ENCODE results near the gene PRELID3B.

GRCh38 chr20:59033616-59034165 lies 8.9 kb downstream of the PRELID3B start:
- TF ChIP-seq, protein P1, sequence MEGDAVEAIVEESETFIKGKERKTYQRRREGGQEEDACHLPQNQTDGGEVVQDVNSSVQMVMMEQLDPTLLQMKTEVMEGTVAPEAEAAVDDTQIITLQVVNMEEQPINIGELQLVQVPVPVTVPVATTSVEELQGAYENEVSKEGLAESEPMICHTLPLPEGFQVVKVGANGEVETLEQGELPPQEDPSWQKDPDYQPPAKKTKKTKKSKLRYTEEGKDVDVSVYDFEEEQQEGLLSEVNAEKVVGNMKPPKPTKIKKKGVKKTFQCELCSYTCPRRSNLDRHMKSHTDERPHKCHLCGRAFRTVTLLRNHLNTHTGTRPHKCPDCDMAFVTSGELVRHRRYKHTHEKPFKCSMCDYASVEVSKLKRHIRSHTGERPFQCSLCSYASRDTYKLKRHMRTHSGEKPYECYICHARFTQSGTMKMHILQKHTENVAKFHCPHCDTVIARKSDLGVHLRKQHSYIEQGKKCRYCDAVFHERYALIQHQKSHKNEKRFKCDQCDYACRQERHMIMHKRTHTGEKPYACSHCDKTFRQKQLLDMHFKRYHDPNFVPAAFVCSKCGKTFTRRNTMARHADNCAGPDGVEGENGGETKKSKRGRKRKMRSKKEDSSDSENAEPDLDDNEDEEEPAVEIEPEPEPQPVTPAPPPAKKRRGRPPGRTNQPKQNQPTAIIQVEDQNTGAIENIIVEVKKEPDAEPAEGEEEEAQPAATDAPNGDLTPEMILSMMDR (IDR thresholded peaks at IDR 0.05 in 2 of 3, conservative IDR thresholded peaks at IDR 0.05 in 1 of 3; ENCODE audit: borderline replicate concordance in 1 of 3, insufficient read depth in 1 of 3, low read depth in 2 of 3, low read length in 2 of 3): no peak
- TF ChIP-seq EZH2phosphoT487 (IDR thresholded peaks at IDR 0.05; ENCODE audit: borderline replicate concordance): no peak
- TF ChIP-seq ZNF274 (IDR thresholded peaks at IDR 0.05; ENCODE audit: low read depth, low read length): no peak
- TF ChIP-seq CEBPB (IDR thresholded peaks at IDR 0.05; ENCODE audit: low read depth): no peak
- TF ChIP-seq POLR2A (IDR thresholded peaks at IDR 0.05; ENCODE audit: borderline replicate concordance, extremely low read depth, insufficient read depth, insufficient read length): no peak
- TF ChIP-seq SRF (IDR thresholded peaks at IDR 0.05; ENCODE audit: low read depth): no peak
- no peak for TF ChIP-seq POLR2AphosphoS5 (IDR thresholded peaks at IDR 0.05; ENCODE audit: low read depth, low read length)
- no peak for TF ChIP-seq EZH2 (IDR thresholded peaks at IDR 0.05)
- TF ChIP-seq YY1 (IDR thresholded peaks at IDR 0.05; ENCODE audit: extremely low read depth, insufficient replicate concordance, low read depth, low read length): no peak
- TF ChIP-seq, protein P2, sequence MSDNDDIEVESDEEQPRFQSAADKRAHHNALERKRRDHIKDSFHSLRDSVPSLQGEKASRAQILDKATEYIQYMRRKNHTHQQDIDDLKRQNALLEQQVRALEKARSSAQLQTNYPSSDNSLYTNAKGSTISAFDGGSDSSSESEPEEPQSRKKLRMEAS (IDR thresholded peaks at IDR 0.05): no peak
- no peak for TF ChIP-seq JUND (IDR thresholded peaks at IDR 0.05)
